ENCODE results near the gene ONECUT2.

Gene ONECUT2

DNA sequence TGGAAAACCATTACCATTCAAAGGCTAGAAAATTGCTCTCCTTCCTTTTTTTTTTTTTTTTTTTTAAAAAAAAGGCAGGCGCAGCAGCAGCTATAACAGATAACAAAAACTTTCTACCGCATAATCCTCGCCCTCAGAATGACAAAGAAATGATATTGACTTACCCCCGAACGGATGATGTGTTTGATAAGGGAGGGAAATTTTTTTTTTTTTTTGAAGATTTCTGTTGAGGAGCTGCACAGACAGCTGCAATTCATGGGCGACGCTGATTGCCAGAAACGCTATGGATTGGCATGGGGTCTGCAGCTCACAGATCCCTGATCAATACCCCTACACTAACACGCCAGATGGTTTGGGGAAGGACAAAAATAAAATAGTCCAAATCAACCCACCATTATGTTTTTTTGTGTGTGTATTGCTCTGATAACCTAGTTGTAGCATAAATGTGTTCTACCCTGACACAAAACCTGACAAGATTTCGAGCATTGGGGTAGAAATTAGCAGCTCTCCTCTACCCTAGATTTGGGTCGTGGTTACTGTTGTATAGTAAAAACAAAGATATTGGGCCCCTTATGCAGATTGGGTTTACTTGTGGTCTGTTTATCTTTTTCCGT is 3.6 kb upstream of the ONECUT2 start:
- no peak for DNase-seq (ENCODE audit: low spot score)

DNA sequence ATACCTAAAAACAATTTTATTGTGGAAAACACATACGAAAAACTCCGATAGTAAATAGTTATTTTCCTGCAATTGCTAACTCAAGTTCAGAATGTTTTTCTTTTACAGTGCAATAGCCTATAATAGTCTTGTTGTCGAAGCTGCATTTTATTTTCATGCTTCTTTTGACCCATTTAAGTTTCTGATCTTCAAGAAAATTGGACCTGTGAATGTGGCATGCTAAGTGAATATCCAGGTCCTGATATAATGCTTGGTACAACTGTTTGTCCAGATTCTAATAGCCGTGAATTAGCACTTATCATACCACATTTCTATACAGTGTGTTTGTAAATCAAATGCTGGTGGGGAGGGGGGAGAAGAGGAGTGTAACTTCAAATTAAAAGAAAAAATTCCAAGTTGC is 3.0 kb upstream of the ONECUT2 start:
- no peak for DNase-seq (ENCODE audit: low spot score)

DNA sequence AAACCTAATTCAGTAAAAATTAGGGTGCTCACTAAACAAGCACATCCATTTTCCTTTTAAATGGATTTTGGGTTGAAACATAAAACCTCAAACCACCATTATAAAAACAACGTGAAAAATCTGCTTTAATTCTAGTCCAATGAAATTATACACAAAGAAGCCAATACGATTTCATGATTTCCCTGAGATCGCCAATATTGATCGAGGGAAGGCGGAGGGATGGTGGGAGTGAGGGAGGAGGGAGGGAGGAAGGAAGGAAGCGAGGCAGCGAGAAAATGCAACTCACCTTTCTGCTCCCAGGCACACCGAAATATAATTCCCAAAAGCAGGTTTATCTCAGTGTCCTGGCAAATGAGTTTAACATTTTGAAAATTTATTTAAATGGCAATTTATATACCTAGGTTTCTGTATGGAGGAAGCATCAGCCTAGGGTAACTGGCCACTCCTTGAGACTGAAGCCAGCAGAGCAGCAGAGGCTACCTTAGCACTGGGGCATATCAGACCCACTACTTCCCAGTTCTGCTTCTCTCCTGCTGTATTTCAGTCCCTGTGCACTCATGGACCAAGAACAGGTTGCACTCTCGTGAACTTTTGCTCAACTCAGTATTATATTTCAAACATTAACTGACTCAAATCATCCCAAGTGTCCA is 2.3 kb upstream of the ONECUT2 start:
- DNase-seq (ENCODE audit: low spot score) = no peak

DNA sequence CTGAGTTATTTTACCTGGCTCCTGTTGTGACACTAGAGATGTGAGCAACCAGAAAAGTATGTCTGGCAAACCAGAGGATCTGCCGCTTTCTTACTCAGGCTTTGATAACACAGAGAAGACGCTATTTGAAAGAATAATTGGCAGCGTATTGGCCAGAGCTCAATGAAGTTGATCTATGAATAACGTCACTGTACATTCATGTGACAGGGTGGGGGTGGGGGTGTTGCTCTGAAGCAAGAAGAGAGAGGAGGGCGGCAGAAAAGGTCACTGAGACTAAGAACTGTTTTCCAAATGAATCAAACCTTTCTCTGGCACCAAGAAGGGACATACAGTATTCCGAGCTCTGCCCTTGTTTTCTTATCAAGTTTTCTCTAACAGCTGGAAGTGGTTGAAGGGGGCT is 1.7 kb upstream of the ONECUT2 start:
- DNase-seq (ENCODE audit: low spot score) = no peak

DNA sequence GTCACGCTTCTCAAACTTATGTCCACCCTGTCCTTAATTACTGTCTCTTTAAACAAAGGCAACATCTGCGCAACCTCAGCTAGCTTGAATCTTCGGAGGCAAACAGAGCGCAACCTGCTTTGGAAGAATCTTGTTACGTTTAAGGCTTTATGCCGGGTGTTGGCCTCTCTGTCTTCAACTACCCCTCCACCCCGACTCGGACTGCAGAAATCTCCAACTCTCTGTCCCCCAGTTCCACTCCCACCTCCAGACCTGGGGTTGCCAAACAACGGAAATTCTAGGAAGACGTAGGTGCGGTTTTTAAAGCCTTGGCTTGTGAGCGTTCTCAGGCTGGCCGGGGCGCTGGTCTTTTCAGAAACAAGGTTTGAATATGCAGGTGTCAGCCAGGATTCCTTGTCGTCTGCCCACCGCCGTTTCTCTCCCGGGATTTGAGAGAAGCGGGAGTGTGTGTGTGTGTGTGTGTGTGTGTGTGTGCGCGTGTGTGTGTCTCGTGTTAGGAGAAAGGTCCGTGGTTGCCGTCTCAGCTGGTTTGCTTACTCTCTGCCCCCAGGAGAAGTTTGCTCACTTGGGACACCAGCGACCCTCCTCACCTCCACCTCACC is 1.1 kb upstream of the ONECUT2 start:
- DNase-seq (ENCODE audit: low spot score) = no peak

DNA sequence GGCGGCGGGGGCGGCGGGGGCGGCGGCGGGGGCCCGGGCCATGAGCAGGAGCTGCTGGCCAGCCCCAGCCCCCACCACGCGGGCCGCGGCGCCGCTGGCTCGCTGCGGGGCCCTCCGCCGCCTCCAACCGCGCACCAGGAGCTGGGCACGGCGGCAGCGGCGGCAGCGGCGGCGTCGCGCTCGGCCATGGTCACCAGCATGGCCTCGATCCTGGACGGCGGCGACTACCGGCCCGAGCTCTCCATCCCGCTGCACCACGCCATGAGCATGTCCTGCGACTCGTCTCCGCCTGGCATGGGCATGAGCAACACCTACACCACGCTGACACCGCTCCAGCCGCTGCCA is 644 bp downstream of the ONECUT2 start:
- no peak for DNase-seq (ENCODE audit: low spot score)

DNA sequence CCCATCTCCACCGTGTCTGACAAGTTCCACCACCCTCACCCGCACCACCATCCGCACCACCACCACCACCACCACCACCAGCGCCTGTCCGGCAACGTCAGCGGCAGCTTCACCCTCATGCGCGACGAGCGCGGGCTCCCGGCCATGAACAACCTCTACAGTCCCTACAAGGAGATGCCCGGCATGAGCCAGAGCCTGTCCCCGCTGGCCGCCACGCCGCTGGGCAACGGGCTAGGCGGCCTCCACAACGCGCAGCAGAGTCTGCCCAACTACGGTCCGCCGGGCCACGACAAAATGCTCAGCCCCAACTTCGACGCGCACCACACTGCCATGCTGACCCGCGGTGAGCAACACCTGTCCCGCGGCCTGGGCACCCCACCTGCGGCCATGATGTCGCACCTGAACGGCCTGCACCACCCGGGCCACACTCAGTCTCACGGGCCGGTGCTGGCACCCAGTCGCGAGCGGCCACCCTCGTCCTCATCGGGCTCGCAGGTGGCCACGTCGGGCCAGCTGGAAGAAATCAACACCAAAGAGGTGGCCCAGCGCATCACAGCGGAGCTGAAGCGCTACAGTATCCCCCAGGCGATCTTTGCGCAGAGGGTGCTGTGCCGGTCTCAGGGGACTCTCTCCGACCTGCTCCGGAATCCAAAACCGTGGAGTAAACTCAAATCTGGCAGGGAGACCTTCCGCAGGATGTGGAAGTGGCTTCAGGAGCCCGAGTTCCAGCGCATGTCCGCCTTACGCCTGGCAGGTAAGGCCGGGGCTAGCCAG is 1.2 kb downstream of the ONECUT2 start:
- DNase-seq (ENCODE audit: low spot score) = no peak

DNA sequence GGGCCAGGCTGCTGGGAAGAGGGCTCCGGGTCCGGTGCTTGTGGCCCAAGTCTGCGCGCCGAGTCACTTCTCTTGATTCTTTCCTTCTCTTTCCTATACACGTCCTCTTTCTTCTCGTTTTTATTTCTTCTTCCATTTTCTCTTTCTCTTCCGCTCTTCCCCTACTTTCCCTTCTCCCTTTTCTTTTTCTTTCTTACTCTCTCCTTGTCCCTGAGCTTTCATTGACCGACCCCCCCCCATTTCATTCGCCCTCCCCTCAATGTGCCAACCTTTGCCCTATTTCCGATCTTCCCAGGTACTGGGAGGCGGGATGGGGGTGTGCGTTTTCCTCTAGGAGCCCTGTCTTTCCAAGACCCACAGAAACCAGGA is 1.8 kb downstream of the ONECUT2 start:
- DNase-seq (ENCODE audit: low spot score) = no peak

DNA sequence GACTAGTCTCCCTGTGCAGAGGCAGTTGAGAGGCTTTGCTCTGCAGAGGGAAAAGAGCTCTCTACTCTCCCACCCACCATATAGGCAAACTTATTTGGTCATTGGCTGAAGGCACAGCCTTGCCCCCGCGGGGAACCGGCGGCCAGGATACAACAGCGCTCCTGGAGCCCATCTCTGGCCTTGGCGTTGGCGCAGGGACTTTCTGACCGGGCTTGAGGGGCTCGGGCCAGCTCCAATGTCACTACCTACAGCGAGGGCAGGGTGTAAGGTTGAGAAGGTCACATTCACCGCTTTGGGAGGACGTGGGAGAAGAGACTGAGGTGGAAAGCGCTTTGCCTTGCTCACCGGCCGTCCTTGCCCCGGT is 2.2 kb downstream of the ONECUT2 start:
- no peak for DNase-seq (ENCODE audit: low spot score)

DNA sequence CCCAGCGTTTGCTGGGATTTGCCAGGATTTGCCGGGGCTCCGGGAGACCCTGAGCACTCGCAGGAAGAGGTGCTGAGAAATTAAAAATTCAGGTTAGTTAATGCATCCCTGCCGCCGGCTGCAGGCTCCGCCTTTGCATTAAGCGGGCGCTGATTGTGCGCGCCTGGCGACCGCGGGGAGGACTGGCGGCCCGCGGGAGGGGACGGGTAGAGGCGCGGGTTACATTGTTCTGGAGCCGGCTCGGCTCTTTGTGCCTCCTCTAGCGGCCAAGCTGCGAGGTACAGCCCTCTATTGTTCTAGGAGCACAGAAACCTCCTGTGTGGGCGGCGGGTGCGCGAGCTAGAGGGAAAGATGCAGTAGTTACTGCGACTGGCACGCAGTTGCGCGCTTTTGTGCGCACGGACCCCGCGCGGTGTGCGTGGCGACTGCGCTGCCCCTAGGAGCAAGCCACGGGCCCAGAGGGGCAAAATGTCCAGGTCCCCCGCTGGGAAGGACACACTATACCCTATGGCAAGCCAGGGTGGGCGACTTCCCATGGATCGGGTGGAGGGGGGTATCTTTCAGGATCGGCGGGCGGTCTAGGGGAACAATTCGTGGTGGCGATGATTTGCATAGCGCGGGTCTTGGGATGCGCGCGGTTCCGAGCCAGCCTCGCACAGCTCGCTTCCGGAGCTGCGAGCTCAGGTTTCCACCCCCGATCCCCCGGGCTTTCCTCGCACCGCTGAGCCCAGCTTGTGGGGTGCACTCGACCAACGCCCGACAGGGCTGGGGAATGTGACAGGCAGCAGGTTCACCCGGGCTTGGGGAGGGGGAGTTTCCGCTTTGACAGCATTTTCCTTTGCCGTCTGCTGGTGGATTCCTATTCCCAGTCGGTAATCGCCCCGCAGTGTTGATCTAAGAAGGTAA is 2.8 kb downstream of the ONECUT2 start:
- no peak for DNase-seq (ENCODE audit: low spot score)

DNA sequence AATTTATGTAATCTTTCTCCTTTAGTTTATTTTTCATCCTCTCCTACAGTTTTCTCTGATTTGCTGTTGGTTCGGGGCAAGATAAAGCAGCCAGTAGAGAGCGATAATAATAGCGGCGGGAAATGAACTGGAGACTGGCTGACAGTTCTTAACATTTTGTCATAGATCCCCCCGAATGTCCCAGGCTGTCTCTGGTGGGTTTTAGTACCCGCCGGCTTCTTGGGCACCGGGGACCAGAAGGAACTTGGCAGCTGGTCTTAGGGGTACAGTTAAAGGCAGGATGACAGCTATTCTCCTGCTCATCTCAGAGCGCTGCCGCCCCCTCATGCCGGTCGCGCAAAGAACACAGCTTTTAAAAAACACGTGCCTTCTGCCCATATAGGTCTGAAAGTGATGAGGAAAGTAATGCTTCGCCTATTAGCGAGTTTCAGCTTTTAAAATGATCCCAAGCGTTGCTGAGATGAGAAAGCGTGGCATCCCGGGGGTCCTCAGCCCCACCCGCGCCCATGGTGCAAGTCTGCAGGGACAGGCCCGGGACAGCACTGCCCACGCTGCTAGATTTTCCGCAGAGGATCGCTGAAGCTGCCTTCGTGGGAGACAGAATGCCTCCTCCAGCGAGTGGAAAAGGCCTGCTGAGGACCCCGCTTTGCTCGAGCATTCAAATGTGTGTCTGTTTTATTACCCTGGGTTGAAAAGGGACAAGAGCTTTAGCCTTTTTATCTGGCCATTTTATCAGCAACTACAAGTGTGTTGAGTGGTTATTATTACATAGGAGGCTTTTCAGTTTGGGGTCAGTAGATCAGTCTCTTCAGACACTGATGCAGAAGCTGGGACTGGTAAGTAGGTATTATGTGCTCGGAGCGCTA is 3.8 kb downstream of the ONECUT2 start:
- no peak for DNase-seq (ENCODE audit: low spot score)

DNA sequence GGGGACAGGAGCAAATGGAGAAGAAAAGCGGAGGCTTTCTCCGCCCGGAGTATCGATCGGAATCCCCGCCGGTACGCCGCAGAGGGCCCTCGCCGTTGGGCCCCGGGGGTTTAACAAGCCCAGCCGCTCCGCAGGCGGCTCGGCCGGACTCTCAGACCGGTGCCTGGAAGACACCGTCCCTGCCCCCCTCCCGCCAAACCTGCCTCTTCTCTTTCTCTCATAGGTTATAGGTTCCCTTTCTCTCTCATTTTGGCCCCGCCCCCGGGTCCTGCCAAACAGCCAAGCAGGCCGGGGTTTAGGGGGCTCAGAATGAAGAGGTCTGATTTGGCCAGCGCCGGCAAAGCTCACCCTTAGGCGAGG is 4.4 kb downstream of the ONECUT2 start:
- DNase-seq (ENCODE audit: low spot score) = no peak

DNA sequence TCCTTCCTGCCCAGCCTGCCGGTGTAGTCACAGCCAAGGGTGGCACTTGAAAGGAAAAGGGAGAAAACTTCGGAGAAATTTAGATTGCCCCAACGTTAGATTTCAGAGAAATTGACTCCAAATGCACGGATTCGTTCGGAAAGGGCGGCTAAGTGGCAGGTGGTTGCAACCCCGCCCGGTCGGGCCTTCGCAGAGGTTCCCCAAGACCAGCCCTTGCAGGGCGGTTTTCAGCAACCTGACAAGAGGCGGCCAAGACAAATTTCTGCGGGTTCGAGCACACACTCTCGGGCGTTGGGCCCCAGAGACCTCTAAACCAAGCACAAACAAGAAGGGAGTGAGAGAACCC is 4.8 kb downstream of the ONECUT2 start:
- no peak for DNase-seq (ENCODE audit: low spot score)

DNA sequence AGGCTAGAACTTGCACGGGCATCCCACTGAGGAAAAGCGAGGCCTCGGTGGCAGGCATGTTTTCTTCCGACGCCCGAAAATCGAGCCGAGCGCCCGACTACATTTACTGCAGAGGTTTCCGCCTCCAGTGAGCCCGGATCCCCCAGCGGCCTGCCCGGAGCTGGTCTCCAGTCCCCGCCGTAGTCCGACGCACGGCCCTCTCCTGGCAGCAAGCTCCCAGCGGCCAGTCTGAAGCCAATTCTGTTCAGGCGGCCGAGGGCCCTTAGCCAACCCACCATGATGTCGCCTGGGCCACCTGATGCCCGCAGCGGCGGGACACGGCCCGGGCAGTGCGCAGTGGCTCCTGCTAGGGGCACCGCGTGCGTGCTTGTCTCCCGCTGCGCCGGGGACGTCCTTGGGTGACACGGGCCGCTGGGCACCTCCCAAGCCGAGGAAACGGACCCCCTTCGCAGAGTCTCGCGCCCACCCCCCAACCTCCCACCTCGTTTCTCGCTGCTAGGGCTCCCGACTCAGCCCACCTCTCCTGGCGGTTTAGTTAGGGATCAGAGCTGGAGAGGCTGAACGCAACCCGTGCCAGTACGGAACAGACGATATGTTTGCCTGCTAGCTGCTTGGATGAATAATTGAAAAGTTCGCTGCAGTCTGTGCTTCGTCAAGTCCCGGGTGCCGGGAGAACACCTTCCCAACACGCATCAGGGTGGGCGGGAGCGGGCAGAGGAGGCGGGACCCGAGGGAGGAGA is 5.3 kb downstream of the ONECUT2 start:
- no peak for DNase-seq (ENCODE audit: low spot score)

DNA sequence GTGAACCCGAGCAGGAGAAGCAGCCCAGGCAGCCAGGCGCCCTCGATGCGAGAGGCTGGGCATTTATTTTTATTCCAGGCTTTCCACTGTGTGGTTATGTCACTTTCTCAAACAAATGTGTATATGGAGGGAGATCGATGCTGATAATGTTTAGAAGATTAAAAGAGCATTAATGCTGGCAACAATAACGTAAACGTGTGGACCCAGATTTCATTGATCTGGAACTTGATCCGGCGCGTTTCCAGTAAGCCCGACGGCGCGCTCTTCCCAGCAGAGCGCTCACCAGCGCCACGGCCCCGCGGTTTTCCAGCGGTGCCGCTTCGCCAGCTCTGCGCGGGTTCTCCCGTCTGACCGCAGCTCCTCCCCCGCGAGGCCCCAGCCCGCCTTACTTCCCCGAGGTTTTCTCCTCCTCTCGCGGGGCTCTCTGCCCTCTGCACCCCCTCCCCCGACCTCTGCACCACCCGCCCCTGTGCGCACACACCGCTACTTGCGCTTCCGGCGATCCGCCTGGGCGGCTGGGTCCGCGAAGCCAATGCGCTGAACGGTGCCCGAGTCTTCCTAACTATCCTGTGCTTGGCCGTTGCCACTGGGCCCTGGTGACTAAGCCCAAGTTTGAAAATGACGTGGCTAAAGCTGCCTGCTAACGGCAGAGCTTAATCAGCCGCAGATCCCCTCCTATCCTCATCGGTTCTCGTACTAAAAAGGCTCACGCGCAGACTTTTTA is 6.1 kb downstream of the ONECUT2 start:
- DNase-seq (ENCODE audit: low spot score) = no peak

DNA sequence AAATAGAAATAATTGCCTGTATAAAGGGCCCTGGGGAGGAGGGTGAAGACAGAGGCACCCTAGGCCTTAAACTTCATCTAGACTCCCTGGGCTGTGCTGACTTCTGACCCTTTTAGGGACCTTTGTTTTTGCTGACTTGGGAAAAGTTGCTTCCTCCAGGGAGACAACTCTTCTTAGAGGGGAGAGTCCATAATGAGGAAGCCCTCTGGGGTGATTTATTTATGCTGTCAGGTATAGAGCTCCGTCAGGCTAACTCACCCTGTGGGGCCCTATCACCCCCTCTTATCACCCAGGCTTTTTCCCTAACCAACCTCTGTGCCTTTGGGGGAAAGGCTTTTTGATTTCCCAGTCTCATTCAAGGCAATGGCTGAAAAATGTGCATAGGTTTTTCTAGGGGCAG is 8.1 kb downstream of the ONECUT2 start:
- no peak for DNase-seq (ENCODE audit: low spot score)

DNA sequence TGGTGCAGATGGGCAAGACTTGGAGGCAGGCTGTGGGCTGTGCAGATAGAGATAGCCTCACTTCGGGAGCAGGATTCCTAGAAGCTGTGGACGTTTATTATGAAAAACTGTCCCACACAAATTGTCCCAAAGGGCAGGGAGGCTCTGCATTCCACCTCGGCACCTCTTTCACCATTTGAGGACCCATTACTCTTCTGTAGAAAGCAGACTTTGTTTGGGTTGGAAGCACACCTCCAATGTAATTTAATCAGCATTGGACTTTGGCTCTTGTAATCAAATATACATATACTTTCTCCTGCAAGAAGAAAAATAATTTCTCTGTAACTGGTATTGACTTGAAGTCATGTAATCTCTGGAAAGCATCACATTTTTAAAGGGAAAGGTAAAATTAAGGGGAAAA is 8.5 kb downstream of the ONECUT2 start:
- DNase-seq (ENCODE audit: low spot score) = no peak

DNA sequence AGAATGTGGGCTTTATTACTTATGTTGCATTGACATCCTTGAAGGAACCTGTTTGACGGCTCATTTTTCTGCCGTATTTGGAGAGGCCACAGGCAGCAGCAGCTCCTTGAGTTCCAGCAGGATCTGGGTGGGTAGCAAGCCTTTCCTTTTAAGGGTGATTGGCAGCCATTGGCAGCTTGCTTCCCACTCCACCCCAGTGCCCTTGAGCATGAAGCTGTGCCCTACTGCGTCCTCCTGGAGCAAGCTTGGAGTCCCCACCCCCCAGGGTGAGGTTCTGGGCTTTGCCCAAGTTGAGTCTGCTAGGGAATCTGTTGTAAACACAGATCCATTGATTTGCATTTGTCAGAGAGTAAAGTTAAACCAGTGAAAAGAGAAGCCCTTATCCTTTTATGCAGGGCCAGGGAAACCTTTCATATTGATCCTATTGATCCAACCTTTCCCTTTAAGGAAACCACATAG is 9.2 kb downstream of the ONECUT2 start:
- DNase-seq (ENCODE audit: low spot score) = no peak

DNA sequence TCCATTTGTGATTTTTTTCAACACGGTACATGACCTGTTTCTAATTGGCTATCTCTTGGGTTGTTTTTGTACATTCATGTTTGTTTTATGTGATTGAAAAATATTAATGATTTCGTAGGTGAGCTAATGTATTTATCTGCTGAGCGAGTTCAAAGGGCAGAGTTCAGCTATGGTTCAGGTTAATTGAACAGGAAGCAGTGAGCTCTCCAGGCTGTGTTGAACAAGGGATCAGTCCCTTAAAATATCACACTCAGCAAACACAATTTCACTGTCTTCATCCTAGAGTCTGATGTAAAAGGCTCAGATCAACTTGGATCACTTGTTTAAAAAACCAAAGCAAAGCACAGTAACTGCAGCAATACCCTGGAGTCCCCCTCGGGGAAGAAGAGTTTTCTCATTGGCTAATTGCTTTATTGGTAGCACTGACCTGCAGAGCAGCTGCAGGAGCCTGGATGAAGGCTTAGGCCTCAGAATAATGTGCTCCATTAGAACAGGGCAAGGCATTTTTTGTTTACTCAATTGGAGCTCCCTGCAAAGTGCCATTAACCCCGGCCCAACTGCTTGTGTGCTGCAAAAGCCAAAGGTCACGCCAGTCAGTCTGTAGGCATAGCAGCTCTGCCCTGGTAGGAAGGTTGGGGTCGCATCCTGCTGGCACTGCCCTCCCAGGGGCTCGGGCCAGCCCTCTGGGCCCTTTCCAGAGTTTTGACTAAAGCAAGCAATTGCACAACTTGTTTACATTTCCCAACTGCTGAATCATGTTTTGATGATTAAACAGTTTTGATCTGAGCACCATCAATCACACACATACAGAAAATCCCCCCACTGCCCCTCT is 10.5 kb downstream of the ONECUT2 start:
- no peak for DNase-seq (ENCODE audit: low spot score)
